Measurements from ENCODE around the gene ERMARD.

Gene ERMARD

GRCh38 chr6:169798764-169799473 lies 47.5 kb downstream of the ERMARD start:
- no peak overlapping the region for H3K9ac ChIP-seq (ENCODE audit: low read depth, low read length)
- no peak overlapping the region for H3K4me2 ChIP-seq (ENCODE audit: low read length)
- H3K4me1 ChIP-seq (ENCODE audit: control insufficient read depth, insufficient read depth, low read length), result peaks cover 10% of the 10 kb centered on the region
- H3K36me3 ChIP-seq (ENCODE audit: insufficient read depth, low read length), result no peaks in the 10 kb centered on the region
- H3K4me3 ChIP-seq (ENCODE audit: low read length), result no peak overlapping the region
- no peaks in the 10 kb centered on the region for H3K9me3 ChIP-seq (replicated peaks; ENCODE audit: low read length)
- peaks cover 18% of the 10 kb centered on the region for H3K27me3 ChIP-seq (ENCODE audit: control insufficient read depth, insufficient read depth, low read length)

GRCh38 chr6:169799474-169799926 lies 48.1 kb downstream of the ERMARD start:
- Histone ChIP-seq H3K9ac (ENCODE audit: low read depth, low read length) (no peak overlapping the region), H3K4me2 (ENCODE audit: low read length) (no peak overlapping the region)

GRCh38 chr6:169800116-169800667 lies 48.8 kb downstream of the ERMARD start:
- peaks cover 27% of the 10 kb centered on the region for H3K27me3 ChIP-seq (ENCODE audit: control insufficient read depth, insufficient read depth, low read length)
- H3K36me3 ChIP-seq (ENCODE audit: insufficient read depth, low read length), result no peaks in the 10 kb centered on the region
- peak overlapping the region; percentile 44 for H3K4me2 ChIP-seq (ENCODE audit: low read length)
- no peaks in the 10 kb centered on the region for H3K9me3 ChIP-seq (replicated peaks; ENCODE audit: low read length)
- no peak overlapping the region for H3K4me3 ChIP-seq (ENCODE audit: low read length)
- no peak overlapping the region for H3K9ac ChIP-seq (ENCODE audit: low read depth, low read length)
- H3K4me1 ChIP-seq (ENCODE audit: control insufficient read depth, insufficient read depth, low read length), result peaks cover 10% of the 10 kb centered on the region

More at GRCh38 chr6:169799474-169799926, 48.1 kb downstream of the ERMARD start:
- H3K36me3 ChIP-seq (ENCODE audit: insufficient read depth, low read length), result no peaks in the 10 kb centered on the region
- H3K4me1 ChIP-seq (ENCODE audit: control insufficient read depth, insufficient read depth, low read length), result peaks cover 10% of the 10 kb centered on the region
- no peak overlapping the region for H3K4me3 ChIP-seq (ENCODE audit: low read length)
- no peaks in the 10 kb centered on the region for H3K9me3 ChIP-seq (replicated peaks; ENCODE audit: low read length)
- peaks cover 23% of the 10 kb centered on the region for H3K27me3 ChIP-seq (ENCODE audit: control insufficient read depth, insufficient read depth, low read length)

GRCh38 chr6:169800668-169801395 lies 49.4 kb downstream of the ERMARD start:
- Histone ChIP-seq H3K27me3 (ENCODE audit: control insufficient read depth, insufficient read depth, low read length) (peaks cover 30% of the 10 kb centered on the region), H3K4me3 (ENCODE audit: low read length) (no peak overlapping the region), H3K9ac (ENCODE audit: low read depth, low read length) (no peak overlapping the region), H3K4me2 (ENCODE audit: low read length) (peak overlapping the region; percentile 44), H3K36me3 (ENCODE audit: insufficient read depth, low read length) (no peaks in the 10 kb centered on the region), H3K9me3 (replicated peaks; ENCODE audit: low read length) (no peaks in the 10 kb centered on the region), H3K4me1 (ENCODE audit: control insufficient read depth, insufficient read depth, low read length) (peaks cover 10% of the 10 kb centered on the region)

GRCh38 chr6:169801396-169802160 lies 50.2 kb downstream of the ERMARD start:
- Histone ChIP-seq H3K9me3 (replicated peaks; ENCODE audit: low read length) (no peaks in the 10 kb centered on the region), H3K4me2 (ENCODE audit: low read length) (no peak overlapping the region), H3K4me1 (ENCODE audit: control insufficient read depth, insufficient read depth, low read length) (peaks cover 10% of the 10 kb centered on the region), H3K4me3 (ENCODE audit: low read length) (no peak overlapping the region), H3K9ac (ENCODE audit: low read depth, low read length) (no peak overlapping the region), H3K27me3 (ENCODE audit: control insufficient read depth, insufficient read depth, low read length) (peaks cover 27% of the 10 kb centered on the region), H3K36me3 (ENCODE audit: insufficient read depth, low read length) (no peaks in the 10 kb centered on the region)

GRCh38 chr6:169802790-169803189 lies 51.4 kb downstream of the ERMARD start:
- H3K27me3 ChIP-seq (ENCODE audit: control insufficient read depth, insufficient read depth, low read length), result peaks cover 26% of the 10 kb centered on the region
- H3K9ac ChIP-seq (ENCODE audit: low read depth, low read length), result no peak overlapping the region
- no peaks in the 10 kb centered on the region for H3K36me3 ChIP-seq (ENCODE audit: insufficient read depth, low read length)
- H3K4me2 ChIP-seq (ENCODE audit: low read length), result no peak overlapping the region
- H3K4me3 ChIP-seq (ENCODE audit: low read length), result no peak overlapping the region
- H3K4me1 ChIP-seq (ENCODE audit: control insufficient read depth, insufficient read depth, low read length), result peaks cover 10% of the 10 kb centered on the region
- H3K9me3 ChIP-seq (replicated peaks; ENCODE audit: low read length), result no peaks in the 10 kb centered on the region

- H3K9me3 ChIP-seq (replicated peaks; ENCODE audit: low read length), result no peaks in the 10 kb centered on the region
- no peaks in the 10 kb centered on the region for H3K36me3 ChIP-seq (ENCODE audit: insufficient read depth, low read length)
- no peak overlapping the region for H3K4me2 ChIP-seq (ENCODE audit: low read length)
- no peak overlapping the region for H3K9ac ChIP-seq (ENCODE audit: low read depth, low read length)
- peaks cover 10% of the 10 kb centered on the region for H3K4me1 ChIP-seq (ENCODE audit: control insufficient read depth, insufficient read depth, low read length)
- H3K4me3 ChIP-seq (ENCODE audit: low read length), result no peak overlapping the region
- H3K27me3 ChIP-seq (ENCODE audit: control insufficient read depth, insufficient read depth, low read length), result peaks cover 26% of the 10 kb centered on the region
These were observed 51.9 kb downstream of the ERMARD start for GRCh38 chr6:169803271-169803811.

- peaks cover 10% of the 10 kb centered on the region for H3K4me1 ChIP-seq (ENCODE audit: control insufficient read depth, insufficient read depth, low read length)
- no peak overlapping the region for H3K4me3 ChIP-seq (ENCODE audit: low read length)
- peaks cover 26% of the 10 kb centered on the region for H3K27me3 ChIP-seq (ENCODE audit: control insufficient read depth, insufficient read depth, low read length)
- no peaks in the 10 kb centered on the region for H3K9me3 ChIP-seq (replicated peaks; ENCODE audit: low read length)
- H3K36me3 ChIP-seq (ENCODE audit: insufficient read depth, low read length), result no peaks in the 10 kb centered on the region
- H3K4me2 ChIP-seq (ENCODE audit: low read length), result no peak overlapping the region
- H3K9ac ChIP-seq (ENCODE audit: low read depth, low read length), result no peak overlapping the region
These were observed 52.5 kb downstream of the ERMARD start for GRCh38 chr6:169803816-169804340.

- Histone ChIP-seq H3K4me2 (ENCODE audit: low read length) (no peak overlapping the region), H3K4me3 (ENCODE audit: low read length) (no peak overlapping the region), H3K27me3 (ENCODE audit: control insufficient read depth, insufficient read depth, low read length) (peaks cover 26% of the 10 kb centered on the region), H3K4me1 (ENCODE audit: control insufficient read depth, insufficient read depth, low read length) (peaks cover 10% of the 10 kb centered on the region), H3K9me3 (replicated peaks; ENCODE audit: low read length) (no peaks in the 10 kb centered on the region), H3K36me3 (ENCODE audit: insufficient read depth, low read length) (no peaks in the 10 kb centered on the region), H3K9ac (ENCODE audit: low read depth, low read length) (no peak overlapping the region)
These were observed 53.0 kb downstream of the ERMARD start for GRCh38 chr6:169804427-169804826.

GRCh38 chr6:169805242-169805838 lies 53.9 kb downstream of the ERMARD start:
- no peak overlapping the region for H3K9ac ChIP-seq (ENCODE audit: low read depth, low read length)
- H3K27me3 ChIP-seq (ENCODE audit: control insufficient read depth, insufficient read depth, low read length), result peaks cover 29% of the 10 kb centered on the region
- peaks cover 10% of the 10 kb centered on the region for H3K4me1 ChIP-seq (ENCODE audit: control insufficient read depth, insufficient read depth, low read length)
- no peak overlapping the region for H3K4me3 ChIP-seq (ENCODE audit: low read length)
- H3K9me3 ChIP-seq (replicated peaks; ENCODE audit: low read length), result no peaks in the 10 kb centered on the region
- H3K36me3 ChIP-seq (ENCODE audit: insufficient read depth, low read length), result no peaks in the 10 kb centered on the region
- H3K4me2 ChIP-seq (ENCODE audit: low read length), result no peak overlapping the region

Measured in skeletal muscle satellite cell (primary cell).